Endothelial cell of umbilical vein (primary cell): Measurements from ENCODE around the gene BPTF.
"Not testable (repeated sequence)": the region's sequence is repeated elsewhere in the genome, so short reads cannot be mapped to it uniquely, and the experiment has no call there.

Experiments
- EZH2 ChIP-seq: IDR thresholded peaks from 2 replicates; pipeline ENCODE4 v1.6.1; 2012; ENCODE audit warnings: borderline replicate concordance, low read depth, mild to moderate bottlenecking, moderate library complexity, low read length, inconsistent platforms; ENCODE audit not compliant: severe bottlenecking
- JUN ChIP-seq: IDR thresholded peaks from 2 replicates; pipeline ENCODE4 v1.6.1; 2011; ENCODE audit warnings: borderline replicate concordance, low read depth; ENCODE audit not compliant: insufficient read length, insufficient read depth
- POLR2A ChIP-seq: IDR thresholded peaks from 2 replicates; pipeline ENCODE4 v1.6.1; 2012; ENCODE audit warnings: low read depth, mild to moderate bottlenecking, control low read depth, low read length
- POLR2AphosphoS5 ChIP-seq: IDR thresholded peaks from 2 replicates; pipeline ENCODE4 v1.6.1; 2012; ENCODE audit warnings: low read depth, mild to moderate bottlenecking, control low read depth, low read length, moderate library complexity; ENCODE audit not compliant: insufficient read depth
- TF ChIP-seq, protein P1 (sequence below), 2 donors: IDR thresholded peaks; 1 replicate in 1 of 2; 2 replicates in 1 of 2; pipeline ENCODE4 v1.5.1; 2011; ENCODE audit warnings: low read length in 2 of 2, mild to moderate bottlenecking in 2 of 2, moderate library complexity in 2 of 2, control low read depth in 1 of 2, inconsistent platforms in 1 of 2, low read depth in 1 of 2; ENCODE audit not compliant: insufficient read depth in 1 of 2; ENCODE audit errors: extremely low read depth in 1 of 2
- TF ChIP-seq, protein P2 (sequence below): IDR thresholded peaks from 2 replicates; pipeline ENCODE4 v1.6.1; 2011; ENCODE audit not compliant: insufficient read depth, insufficient read length

DNA sequence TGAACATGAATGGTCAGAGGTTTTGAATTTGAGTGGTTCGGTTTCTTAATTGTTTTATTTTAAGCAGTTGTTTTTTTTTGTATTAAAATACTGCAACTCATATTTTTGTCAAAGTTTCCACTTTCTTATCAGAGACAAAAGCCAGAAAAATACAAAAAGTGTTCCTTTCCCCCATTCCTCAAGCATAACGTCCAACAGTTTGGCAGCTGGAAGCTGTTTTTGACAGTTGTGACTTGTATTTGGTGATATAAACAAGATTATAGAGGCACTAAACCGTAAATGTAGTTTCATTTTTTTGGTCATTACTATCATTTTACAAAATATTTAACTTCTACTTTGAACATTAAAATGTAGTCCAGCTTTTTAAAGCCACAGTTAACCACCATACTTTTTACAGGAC lies 135.0 kb downstream of the BPTF start:
- TF ChIP-seq EZH2, POLR2AphosphoS5, POLR2A, JUN: not testable (repeated sequence)
- TF ChIP-seq, protein P1, sequence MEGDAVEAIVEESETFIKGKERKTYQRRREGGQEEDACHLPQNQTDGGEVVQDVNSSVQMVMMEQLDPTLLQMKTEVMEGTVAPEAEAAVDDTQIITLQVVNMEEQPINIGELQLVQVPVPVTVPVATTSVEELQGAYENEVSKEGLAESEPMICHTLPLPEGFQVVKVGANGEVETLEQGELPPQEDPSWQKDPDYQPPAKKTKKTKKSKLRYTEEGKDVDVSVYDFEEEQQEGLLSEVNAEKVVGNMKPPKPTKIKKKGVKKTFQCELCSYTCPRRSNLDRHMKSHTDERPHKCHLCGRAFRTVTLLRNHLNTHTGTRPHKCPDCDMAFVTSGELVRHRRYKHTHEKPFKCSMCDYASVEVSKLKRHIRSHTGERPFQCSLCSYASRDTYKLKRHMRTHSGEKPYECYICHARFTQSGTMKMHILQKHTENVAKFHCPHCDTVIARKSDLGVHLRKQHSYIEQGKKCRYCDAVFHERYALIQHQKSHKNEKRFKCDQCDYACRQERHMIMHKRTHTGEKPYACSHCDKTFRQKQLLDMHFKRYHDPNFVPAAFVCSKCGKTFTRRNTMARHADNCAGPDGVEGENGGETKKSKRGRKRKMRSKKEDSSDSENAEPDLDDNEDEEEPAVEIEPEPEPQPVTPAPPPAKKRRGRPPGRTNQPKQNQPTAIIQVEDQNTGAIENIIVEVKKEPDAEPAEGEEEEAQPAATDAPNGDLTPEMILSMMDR (IDR thresholded peaks at IDR 0.05; ENCODE audit: extremely low read depth in 1 of 2, insufficient read depth in 1 of 2, low read depth in 1 of 2, low read length in 2 of 2) = not testable (repeated sequence)
- TF ChIP-seq, protein P2, sequence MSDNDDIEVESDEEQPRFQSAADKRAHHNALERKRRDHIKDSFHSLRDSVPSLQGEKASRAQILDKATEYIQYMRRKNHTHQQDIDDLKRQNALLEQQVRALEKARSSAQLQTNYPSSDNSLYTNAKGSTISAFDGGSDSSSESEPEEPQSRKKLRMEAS = not testable (repeated sequence)
